Non-pigmented ciliary epithelial cell (primary cell): ENCODE measurements around the gene ZNF808.
"Not testable (repeated sequence)": the region's sequence is repeated elsewhere in the genome, so short reads cannot be mapped to it uniquely, and the experiment has no call there.

Source experiments
- DNase-seq: peaks from one replicate; pipeline ENCODE4 v3.0.0-alpha.2; 2010; ENCODE audit warnings: low read depth

Gene ZNF808

GRCh38 chr19:52527134-52527955, at the start of gene ZNF808:
ZNF808 (plus strand) TSS chr19:52527668; CDS start chr19:52543285, 15,617 bp downstream.
- DNase-seq, result peak; percentile 74

- DNase-seq, result not testable (repeated sequence)
Measured at GRCh38 chr19:52484111-52484743, 43.2 kb upstream of the ZNF808 start.

- not testable (repeated sequence) for DNase-seq
Measured at GRCh38 chr19:52485064-52485463, 42.4 kb upstream of the ZNF808 start.

GRCh38 chr19:52485561-52486240, 41.8 kb upstream of the ZNF808 start:
- DNase-seq, result not testable (repeated sequence)

- DNase-seq, result no peak
Measured at GRCh38 chr19:52492201-52492993, 35.1 kb upstream of the ZNF808 start.

- DNase-seq, result no peak
Measured at GRCh38 chr19:52492994-52493470, 34.4 kb upstream of the ZNF808 start.

- DNase-seq, result no peak
Measured at GRCh38 chr19:52494518-52494917, 33.0 kb upstream of the ZNF808 start.

GRCh38 chr19:52498571-52498970, 28.9 kb upstream of the ZNF808 start:
- no peak for DNase-seq

GRCh38 chr19:52500474-52500873, 27.0 kb upstream of the ZNF808 start:
- DNase-seq, result not testable (repeated sequence)

- DNase-seq, result not testable (repeated sequence)
Measured at GRCh38 chr19:52500991-52501390, 26.5 kb upstream of the ZNF808 start.

- no peak for DNase-seq
Measured at GRCh38 chr19:52507266-52507665, 20.2 kb upstream of the ZNF808 start.

GRCh38 chr19:52516191-52516590, 11.3 kb upstream of the ZNF808 start:
- DNase-seq, result no peak

GRCh38 chr19:52518646-52519045, 8.8 kb upstream of the ZNF808 start:
- no peak for DNase-seq

GRCh38 chr19:52519175-52519574, 8.3 kb upstream of the ZNF808 start:
- DNase-seq, result not testable (repeated sequence)

GRCh38 chr19:52520013-52520412, 7.5 kb upstream of the ZNF808 start:
- DNase-seq, result no peak

GRCh38 chr19:52522551-52522950, 4.9 kb upstream of the ZNF808 start:
- no peak for DNase-seq

GRCh38 chr19:52524086-52524485, 3.4 kb upstream of the ZNF808 start:
- DNase-seq, result no peak

- no peak for DNase-seq
Measured at GRCh38 chr19:52527956-52528351, 486 bp downstream of the ZNF808 start.

- DNase-seq, result no peak
Measured at GRCh38 chr19:52532480-52532879, 5.0 kb downstream of the ZNF808 start.

GRCh38 chr19:52533901-52534300, 6.4 kb downstream of the ZNF808 start:
- no peak for DNase-seq

GRCh38 chr19:52535385-52535770, 7.9 kb downstream of the ZNF808 start:
- not testable (repeated sequence) for DNase-seq
